HFF-Myc (cell line): ENCODE measurements around the gene SPRYD3.

Experiments used
- DNase-seq: peaks from one replicate; pipeline ENCODE4 v3.0.0-alpha.2; 2011; ENCODE audit warnings: low read depth; ENCODE audit errors: extremely low read depth
- H3K4me3 ChIP-seq: replicated peaks from 2 replicates; pipeline ENCODE4 v1.5.1; 2011; ENCODE audit warnings: low read depth, mild to moderate bottlenecking, control low read depth, low read length
- CTCF ChIP-seq: IDR thresholded peaks from 2 replicates; pipeline ENCODE4 v1.5.1; 2012; ENCODE audit warnings: mild to moderate bottlenecking, low read depth, low read length, control low read depth; ENCODE audit errors: missing control alignments

SPRYD3 gene

DNA sequence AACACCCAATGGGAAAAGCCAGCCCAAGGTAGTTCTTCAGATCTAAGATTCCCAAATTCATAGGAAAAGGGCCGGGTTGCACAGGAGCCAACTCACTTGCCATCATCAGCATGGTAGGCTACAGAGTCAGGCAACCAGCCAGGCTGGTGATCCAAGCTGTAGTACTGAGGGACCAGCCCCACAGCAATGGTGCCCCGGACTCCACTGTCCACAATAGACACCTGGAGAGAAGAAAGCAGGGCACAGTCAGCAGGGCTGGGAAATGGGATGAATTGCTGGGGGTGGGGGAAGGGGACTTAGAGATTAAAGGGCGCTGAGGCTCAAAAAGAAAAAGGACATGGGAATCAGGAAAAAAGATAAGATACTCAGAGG, 4.2 kb downstream of the SPRYD3 start:
- no peak for TF ChIP-seq CTCF
- DNase-seq, result no peak
- H3K4me3 ChIP-seq, result no peak overlapping the region

GRCh38 chr12:53074283-53074998, 4.7 kb downstream of the SPRYD3 start:
- H3K4me3 ChIP-seq, result no peak overlapping the region
- DNase-seq, result no peak
- no peak for TF ChIP-seq CTCF

GRCh38 chr12:53073881-53074280, 5.3 kb downstream of the SPRYD3 start:
- TF ChIP-seq CTCF, result no peak
- no peak for DNase-seq
- H3K4me3 ChIP-seq, result no peak overlapping the region

DNA sequence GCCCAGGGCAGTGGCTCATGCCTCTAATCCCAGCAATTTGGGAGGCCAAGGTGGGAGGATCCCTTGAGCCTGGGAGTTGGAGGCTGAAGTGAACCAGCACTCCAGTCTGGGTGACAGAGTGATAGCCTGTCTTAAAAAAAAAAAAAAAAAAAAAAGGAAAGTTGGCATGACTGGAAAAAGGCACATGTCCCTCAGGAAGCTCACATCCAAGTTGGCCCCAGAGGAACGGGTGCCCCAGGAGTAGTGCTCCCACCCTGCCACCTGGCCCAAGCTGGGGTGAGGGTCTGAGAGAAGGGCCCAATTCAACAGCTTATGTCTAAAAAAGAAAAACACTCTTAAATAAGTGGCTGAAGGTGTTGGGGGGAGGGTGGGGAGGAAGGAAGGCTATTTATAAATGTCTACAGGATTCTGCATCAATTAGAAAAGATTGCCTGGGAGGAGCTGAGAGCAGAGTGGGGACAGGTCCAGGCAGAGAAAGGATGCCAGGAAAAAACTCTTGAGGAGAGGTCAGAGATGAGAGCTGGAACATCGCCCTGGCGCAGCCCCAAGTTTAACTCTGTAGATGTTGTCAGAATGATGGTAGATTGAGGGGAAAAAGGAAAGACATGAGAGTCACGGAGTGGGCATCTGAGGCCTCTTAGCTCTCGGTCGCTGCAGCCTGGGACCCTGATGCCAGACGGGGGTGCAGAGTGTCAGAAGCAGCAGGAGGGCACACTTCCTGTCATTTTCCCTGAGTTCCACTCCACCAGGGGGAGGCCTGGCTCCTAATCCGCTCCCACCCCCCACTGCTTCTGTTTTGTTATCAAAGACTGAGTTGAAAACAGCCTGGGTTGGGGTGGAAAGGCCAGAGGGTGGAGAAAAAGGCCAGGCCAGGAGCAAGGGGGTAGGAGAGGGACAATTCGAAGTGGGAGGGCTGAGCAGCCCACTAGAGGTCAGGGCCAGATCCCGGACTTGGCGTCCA, 7.3 kb downstream of the SPRYD3 start:
- TF ChIP-seq CTCF, result no peak
- no peak for DNase-seq
- H3K4me3 ChIP-seq, result no peak overlapping the region

- TF ChIP-seq CTCF, result no peak
- no peak overlapping the region for H3K4me3 ChIP-seq
- DNase-seq, result no peak
Measured at GRCh38 chr12:53070877-53071492, 8.2 kb downstream of the SPRYD3 start.

GRCh38 chr12:53069621-53070410, 9.4 kb downstream of the SPRYD3 start:
- no peak overlapping the region for H3K4me3 ChIP-seq
- no peak for TF ChIP-seq CTCF
- DNase-seq, result no peak
